Ovary (tissue), 3 donors: ENCODE measurements around the gene SCD5.

ENCODE experiments used
- POLR2A ChIP-seq: fragments of 450-650 bp; IDR thresholded peaks from one replicate; pipeline ENCODE4 v1.6.1; 2017; ENCODE audit warnings: antibody characterized with exemption, mild to moderate bottlenecking, moderate library complexity
- TF ChIP-seq, protein P1 (sequence below), 3 donors: fragments of 450-650 bp in 2 of 3; fragments of 200-600 bp in 1 of 3; IDR thresholded peaks; one replicate each; pipeline versions ENCODE4 v1.5.1 to v1.8.0; 2016 to 2022; ENCODE audit warnings: antibody characterized with exemption in 3 of 3, mild to moderate bottlenecking in 1 of 3
- donor health status: DM: no; HTN: no; CAD: no.

DNA sequence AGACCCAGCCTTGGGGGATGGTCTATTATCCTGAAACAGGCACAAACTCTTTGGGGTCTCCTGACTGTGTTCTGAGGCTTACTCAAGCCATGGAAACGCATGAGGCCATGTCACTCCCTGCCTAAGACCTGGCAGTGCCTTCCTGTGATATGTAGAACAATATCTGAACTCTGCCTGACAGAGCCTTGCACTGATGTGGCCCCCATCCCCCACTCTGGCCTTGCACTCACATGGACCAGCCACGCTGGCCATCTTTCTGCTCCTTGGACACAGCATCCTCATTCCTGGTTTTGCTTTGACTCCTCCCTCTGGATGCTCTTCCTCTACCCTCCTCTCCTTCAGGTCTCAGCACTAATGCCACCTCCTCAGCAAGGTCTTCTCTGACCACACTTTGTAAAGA, 100.2 kb downstream of the SCD5 start:
- TF ChIP-seq POLR2A, result no peak
- TF ChIP-seq, protein P1, sequence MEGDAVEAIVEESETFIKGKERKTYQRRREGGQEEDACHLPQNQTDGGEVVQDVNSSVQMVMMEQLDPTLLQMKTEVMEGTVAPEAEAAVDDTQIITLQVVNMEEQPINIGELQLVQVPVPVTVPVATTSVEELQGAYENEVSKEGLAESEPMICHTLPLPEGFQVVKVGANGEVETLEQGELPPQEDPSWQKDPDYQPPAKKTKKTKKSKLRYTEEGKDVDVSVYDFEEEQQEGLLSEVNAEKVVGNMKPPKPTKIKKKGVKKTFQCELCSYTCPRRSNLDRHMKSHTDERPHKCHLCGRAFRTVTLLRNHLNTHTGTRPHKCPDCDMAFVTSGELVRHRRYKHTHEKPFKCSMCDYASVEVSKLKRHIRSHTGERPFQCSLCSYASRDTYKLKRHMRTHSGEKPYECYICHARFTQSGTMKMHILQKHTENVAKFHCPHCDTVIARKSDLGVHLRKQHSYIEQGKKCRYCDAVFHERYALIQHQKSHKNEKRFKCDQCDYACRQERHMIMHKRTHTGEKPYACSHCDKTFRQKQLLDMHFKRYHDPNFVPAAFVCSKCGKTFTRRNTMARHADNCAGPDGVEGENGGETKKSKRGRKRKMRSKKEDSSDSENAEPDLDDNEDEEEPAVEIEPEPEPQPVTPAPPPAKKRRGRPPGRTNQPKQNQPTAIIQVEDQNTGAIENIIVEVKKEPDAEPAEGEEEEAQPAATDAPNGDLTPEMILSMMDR (IDR thresholded peaks at IDR 0.05), result no peak
